ENCODE data around the gene TRMT10A. TPM values are rescaled to one million over a fixed set of nuclear protein-coding genes. Genes with fewer than 3 reads are reported as not detected.

TRMT10A gene
- total and polyA plus RNA-seq, 2 of the 13 experiments (the other 11 are each of a cell fraction or from before 2014, with no cell fraction given): 3.9 to 12.6 TPM

- TF ChIP-seq IRF2 (CRISPR knock-in tag; IDR thresholded peaks at IDR 0.05) (0 out of 2 replicates have a peak, but pooled peaks have one; percentile 27), KIAA2018 (CRISPR knock-in tag; IDR thresholded peaks at IDR 0.05; ENCODE audit: borderline replicate concordance) (0 out of 2 replicates have a peak, but pooled peaks have one; percentile 53), KDM4B (CRISPR knock-in tag; IDR thresholded peaks at IDR 0.05) (0 out of 2 replicates have a peak, but pooled peaks have one; percentile 42), RBM39 (IDR thresholded peaks at IDR 0.05; ENCODE audit: low read depth, low read length, poor library complexity, severe bottlenecking) (peak; percentile 24), BCL3 (CRISPR knock-in tag; IDR thresholded peaks at IDR 0.05) (no peak; the same call in 1 of the 2 replicates), PAX8 (CRISPR knock-in tag; IDR thresholded peaks at IDR 0.05; ENCODE audit: borderline replicate concordance) (no peak), RFXAP (CRISPR knock-in tag; IDR thresholded peaks at IDR 0.05; ENCODE audit: borderline replicate concordance) (peak; percentile 35; the same call in 1 of the 2 replicates), MED1 (CRISPR knock-in tag; IDR thresholded peaks at IDR 0.05) (no peak; the same call in 1 of the 2 replicates), CHCHD3 (CRISPR knock-in tag; IDR thresholded peaks at IDR 0.05) (no peak), ZSCAN5A (CRISPR knock-in tag; IDR thresholded peaks at IDR 0.05; ENCODE audit: borderline replicate concordance) (no peak; the same call in 1 of the 2 replicates), ZNF773 (CRISPR knock-in tag; IDR thresholded peaks at IDR 0.05; ENCODE audit: borderline replicate concordance) (no peak), ZNF205 (CRISPR knock-in tag; IDR thresholded peaks at IDR 0.05) (peak; percentile 18; the same call in 1 of the 2 replicates), ZBTB3 (CRISPR knock-in tag; IDR thresholded peaks at IDR 0.05; ENCODE audit: borderline replicate concordance, low read depth) (0 out of 2 replicates have a peak, but pooled peaks have one; percentile 28), SUZ12 (IDR thresholded peaks at IDR 0.05; ENCODE audit: low read depth, low read length) (peak; percentile 56; the same call in 1 of the 2 replicates), ZNF354B (CRISPR knock-in tag; IDR thresholded peaks at IDR 0.05) (no peak), TCF12 (IDR thresholded peaks at IDR 0.05) (no peak), TCF12 (CRISPR knock-in tag; IDR thresholded peaks at IDR 0.05) (no peak)
These were observed at the start of gene TRMT10A (continued) for GRCh38 chr4:99563310-99564186.

Data from HepG2 (cell line).